Posterior vena cava (tissue), 2 donors: ENCODE results near the gene STX7. TPM values are rescaled to one million over a fixed set of nuclear protein-coding genes. Genes with fewer than 3 reads are reported as not detected.

Source experiments
- DNase-seq: peaks from one replicate; pipeline ENCODE4 v3.0.0-alpha.2; 2020; ENCODE audit warnings: low spot score
- intact Hi-C, 2 donors: fragments of 100-400 bp; cut with DNase I; formaldehyde crosslinking; loops; one replicate each; pipeline versions ENCODE4 v1.14.1 to v1.14.2; 2022 to 2023
- total RNA-seq, 2 donors: library from RNA; stranded (reverse); fragmentation: NEBNext Ultra II Directional; extraction: Animal tissue kit (Norgen Biotek cat#: 25700); gene quantifications; one replicate each; pipeline ENCODE4 v1.2.1, GENCODE V29; 2021
- donor health status: DM: yes; HTN: yes; CAD: no.
- donor health status: DM: yes; HTN: yes; CAD: no.

The STX7 gene
- total RNA-seq, 2 donors from 2014 or later: 65.1 to 67.7 TPM

GRCh38 chr6:132483779-132484679, 28.9 kb downstream of the STX7 start:
- no peak for DNase-seq

DNA sequence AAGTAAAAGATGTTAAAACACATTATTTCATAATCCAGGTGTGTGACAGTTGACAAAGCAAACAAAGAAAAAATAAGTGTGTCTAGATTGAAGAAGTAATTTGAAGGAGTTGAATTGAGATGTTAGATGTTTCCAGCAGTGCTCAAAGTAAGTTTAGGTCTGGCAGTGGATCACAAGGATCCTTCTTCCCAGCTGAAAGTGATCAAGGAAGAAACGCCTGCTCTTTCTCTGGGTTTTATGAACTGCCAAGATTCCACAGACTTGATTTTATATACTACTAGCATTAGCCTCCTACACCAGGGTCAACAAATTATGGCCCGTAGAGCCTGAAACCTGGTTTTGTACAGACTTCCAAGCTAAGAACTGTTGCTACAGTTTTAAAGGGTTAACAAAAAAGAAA, 30.3 kb downstream of the STX7 start:
- intact Hi-C loops: loop anchor here (10.0 kb wide), 1 partner anchor 208 kb away; no protein-coding TSS in a partner anchor

More at GRCh38 chr6:132483779-132484679, 28.9 kb downstream of the STX7 start:
- intact Hi-C loops: loop anchor here (10.0 kb wide), 1 partner anchor 209 kb away; no protein-coding TSS in a partner anchor

DNA sequence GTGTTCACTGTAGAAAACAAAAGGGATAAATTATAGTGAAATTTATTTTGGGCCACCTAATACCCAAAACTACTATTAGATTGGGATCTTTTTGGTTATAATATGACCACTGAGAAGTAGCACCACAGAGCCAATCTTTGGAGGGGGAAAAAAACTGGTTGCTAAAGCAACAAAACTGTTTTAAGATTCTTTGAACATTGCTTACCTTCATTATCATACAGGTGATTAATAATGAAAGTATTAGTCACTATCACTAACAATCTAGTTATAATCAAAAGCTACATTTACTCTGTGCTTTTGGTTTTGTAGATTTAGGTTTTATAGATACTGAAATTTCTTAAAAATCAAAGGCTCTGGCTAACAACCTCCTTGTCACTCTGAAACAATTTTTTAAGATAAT, 31.7 kb downstream of the STX7 start:
- intact Hi-C loops: loop anchor here (10.0 kb wide), 1 partner anchor 206 kb away; no protein-coding TSS in a partner anchor
- DNase-seq: no peak

More for the DNA sequence above, 30.3 kb downstream of the STX7 start:
- no peak for DNase-seq

DNA sequence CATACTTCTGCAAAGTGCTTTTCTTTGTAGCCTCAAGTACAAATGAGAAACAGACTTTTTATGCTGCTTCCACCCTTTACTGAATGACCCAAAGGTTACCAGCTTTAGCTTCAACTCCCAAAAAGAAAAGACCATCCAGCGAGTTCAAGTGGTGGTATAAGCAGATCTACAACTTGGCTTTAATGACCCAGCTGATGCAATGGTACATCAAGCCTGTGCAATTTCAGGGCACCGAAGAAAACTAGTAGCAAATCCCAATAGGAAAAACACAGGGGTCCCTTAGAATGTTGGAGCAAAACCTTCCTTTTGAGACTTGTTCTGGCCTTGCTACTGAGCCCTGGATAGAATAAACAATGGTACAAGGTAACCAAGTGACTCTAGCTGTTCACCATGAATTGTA, 33.8 kb downstream of the STX7 start:
- no peak for DNase-seq
- intact Hi-C loops: no loop called here

- intact Hi-C loops: no loop called here
- DNase-seq: no peak
Observed at GRCh38 chr6:132478674-132479073, 34.2 kb downstream of the STX7 start.

DNA sequence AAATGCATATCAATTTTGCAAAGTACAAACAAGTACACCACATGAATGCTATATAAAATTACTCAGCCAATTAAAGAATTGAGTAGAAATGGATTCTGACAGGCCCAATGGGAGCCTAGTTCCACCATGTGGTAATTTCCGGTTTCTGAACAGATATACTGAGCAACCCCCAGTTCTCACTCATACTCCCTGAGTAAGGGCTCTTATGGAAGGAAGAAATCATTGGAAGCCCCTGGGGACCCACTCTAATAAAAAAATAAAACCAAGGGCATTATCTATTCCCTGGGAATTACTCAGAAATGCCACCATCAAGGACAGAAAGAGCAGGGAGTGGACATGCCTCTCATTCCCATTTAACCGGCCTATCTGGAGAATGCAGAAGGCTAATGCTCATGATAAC, 34.6 kb downstream of the STX7 start:
- intact Hi-C loops: no loop called here
- no peak for DNase-seq

GRCh38 chr6:132476688-132477087, 36.2 kb downstream of the STX7 start:
- DNase-seq: no peak
- intact Hi-C loops: no loop called here

GRCh38 chr6:132475925-132476324, 37.0 kb downstream of the STX7 start:
- DNase-seq: no peak
- intact Hi-C loops: no loop called here

DNA sequence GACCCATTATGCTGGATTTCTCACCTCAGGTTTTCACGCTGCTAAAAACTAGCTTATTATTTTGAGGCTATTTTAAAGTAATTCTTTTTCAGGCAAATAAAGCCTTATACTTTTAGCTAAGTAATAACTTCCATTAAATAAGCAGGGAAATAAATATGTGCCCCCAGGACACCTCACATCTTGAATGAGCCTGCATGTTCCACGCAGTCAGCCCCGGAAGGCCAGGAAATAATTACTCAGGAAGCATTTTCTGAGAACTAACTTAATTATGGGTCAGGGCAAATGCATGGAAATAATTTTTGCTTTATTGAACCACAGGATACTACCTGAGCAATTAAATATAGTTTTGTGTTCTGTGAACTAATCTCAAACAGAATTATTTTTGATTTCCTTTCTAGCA, 41.1 kb downstream of the STX7 start:
- intact Hi-C loops: no loop called here
- DNase-seq: no peak

DNA sequence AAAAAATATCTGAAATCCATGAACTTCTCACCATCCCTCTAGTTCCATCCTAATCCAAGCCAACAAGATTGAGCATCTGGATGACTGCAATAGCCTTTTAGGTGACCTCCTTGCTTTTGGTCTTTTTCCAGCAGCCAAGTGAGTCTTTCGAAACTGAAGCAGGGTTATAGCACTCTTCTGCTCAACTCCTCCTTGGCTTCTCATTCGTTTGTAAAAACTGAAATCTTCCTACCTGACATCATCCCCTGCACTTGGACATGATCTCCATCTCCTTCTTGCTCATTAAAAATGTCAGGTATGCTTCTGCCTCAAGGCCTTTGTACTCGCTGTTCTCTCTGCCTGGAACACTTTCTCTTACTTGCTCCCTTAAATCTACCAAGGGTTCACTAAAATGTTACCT, 46.0 kb downstream of the STX7 start:
- intact Hi-C loops: no loop called here
- DNase-seq: no peak

GRCh38 chr6:132465530-132466485, 47.1 kb downstream of the STX7 start:
- no peak for DNase-seq
- intact Hi-C loops: no loop called here

DNA sequence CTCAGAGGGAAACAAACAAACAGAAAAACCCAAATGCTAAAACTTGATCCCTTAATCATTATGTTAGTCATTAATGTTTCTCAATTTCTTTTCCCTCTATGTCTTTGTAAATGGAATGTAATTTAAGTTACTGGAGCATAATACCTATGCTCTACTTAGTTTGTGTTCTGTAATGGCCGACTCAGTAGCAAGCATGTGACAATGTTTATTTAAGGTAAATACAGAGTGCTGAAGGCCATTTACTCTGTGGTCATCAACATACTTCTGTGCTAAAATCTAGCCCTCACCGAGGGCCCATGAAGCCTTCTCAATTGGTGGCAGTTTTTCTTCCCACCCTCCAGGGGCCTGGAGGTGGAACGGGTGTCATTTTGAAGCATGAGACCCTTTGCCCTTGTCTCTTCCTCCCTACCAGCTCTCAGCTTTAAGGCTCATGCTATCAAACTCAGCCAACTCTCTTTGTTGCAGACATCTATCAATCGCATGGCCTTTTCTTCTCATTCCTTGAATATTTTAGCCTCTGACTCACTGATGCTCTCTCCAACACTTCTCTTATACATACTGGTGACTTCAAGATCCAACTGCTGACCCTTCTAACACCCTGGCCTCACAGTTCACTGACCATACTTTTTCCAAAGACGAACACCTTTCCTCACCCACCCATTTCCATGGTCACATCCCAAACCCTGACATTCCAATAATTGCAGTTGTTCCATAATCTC, 48.2 kb downstream of the STX7 start:
- no peak for DNase-seq
- intact Hi-C loops: no loop called here

DNA sequence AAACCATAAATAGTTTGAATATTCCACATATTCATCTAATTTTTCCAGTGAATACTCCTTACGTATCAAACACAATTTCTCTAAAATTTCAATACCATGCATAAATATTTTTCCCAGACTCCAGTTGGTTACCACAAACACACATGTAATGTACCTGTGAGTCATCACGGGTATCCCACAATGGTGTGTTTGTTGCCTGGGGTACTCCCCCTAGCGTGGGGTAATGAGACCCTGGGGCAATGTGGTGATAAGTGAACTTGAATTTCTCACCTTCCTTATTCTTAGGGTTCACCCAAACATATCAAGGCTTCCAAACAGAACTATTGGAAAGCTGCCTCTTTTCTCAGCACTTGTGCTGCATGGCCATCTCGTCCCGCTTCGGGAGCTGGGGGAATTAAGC, 51.0 kb downstream of the STX7 start:
- DNase-seq: no peak
- intact Hi-C loops: no loop called here

- no peak for DNase-seq
- intact Hi-C loops: no loop called here
Observed at GRCh38 chr6:132459605-132459952, 53.3 kb downstream of the STX7 start.

DNA sequence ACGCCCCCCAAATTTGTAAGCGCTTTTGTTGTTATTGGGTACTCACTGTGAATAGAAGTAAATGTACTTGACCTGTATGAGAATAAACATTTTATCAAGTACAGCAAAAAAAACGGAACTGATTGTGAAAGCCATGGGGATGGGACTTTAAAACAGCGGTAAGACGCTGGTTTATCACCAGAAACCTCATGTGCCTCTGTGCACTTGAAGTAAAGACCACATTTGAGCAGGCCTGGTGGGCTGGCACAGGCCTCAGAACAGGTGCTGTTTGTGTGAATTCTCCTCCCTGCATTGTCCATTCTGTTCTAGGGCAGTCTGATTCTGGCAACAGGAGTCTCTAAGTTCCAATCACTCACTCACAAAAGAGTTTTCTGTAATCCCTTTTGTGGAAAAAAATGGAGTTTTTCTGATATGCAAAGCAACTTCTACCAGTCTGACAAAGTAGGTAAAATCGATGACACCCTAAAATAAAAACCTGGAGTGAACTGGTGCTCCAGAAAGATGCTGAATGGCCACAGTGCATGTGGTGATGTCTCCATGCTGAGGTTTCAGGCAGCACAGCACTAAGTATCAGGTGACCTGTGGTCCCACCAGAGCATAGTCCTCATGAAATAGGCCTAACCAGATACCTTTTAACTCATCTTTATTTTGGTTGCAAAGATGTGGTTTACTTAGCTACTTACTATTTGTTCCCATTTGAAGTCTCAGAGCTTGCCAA, 53.9 kb downstream of the STX7 start:
- no peak for DNase-seq
- intact Hi-C loops: no loop called here

GRCh38 chr6:132456700-132457143, 56.2 kb downstream of the STX7 start:
- intact Hi-C loops: no loop called here
- DNase-seq: no peak

- no peak for DNase-seq
- intact Hi-C loops: no loop called here
Observed at GRCh38 chr6:132446855-132447241, 66.1 kb downstream of the STX7 start.

DNA sequence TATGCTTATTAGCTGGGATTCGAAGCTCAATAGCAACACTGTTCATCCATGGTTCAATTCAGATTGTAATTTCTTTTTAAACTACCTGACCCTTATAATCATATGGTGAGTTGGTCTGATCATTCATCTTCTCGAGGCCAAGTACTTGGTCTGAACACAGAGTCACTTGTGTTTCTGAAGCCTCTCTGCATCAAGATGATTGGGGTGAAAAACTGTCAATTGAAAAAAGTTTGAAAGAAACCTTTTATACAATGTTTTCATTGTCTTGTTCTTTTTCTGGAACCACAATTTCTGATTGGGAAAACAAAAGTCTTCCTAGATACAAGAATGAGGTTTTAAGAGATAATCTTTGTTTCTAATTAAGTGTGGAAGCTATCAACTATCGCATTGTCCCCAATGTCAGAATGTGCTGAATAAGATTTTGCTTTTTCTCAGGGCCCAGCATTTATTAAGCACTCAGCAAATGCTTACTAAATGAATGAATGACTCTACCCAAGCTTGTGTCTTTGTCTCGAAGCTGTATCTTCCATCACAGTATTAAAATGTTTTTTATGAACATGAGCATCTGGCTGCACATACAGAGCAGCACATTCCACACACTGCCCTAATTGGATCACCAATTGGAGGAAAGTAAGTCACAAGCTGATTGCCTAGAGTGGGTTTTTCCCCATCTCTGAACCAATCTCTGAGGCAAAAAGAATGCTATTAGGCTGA, 66.6 kb downstream of the STX7 start:
- DNase-seq: no peak
- intact Hi-C loops: no loop called here
